ENCODE results near the gene CYP4F8. TPM values are rescaled to one million over a fixed set of nuclear protein-coding genes. Genes with fewer than 3 reads are reported as not detected.
A peak's percentile ranks its signal among the peaks of the same experiment; 100 is the strongest.
"Not testable (repeated sequence)": the region's sequence is repeated elsewhere in the genome, so short reads cannot be mapped to it uniquely, and the experiment has no call there.

CYP4F8 gene
- not detected for total RNA-seq

- ATAC-seq: no peak
- DNase-seq (ENCODE audit: low spot score): no peak
Observed at GRCh38 chr19:15614507-15615379, at the start of gene CYP4F8. CYP4F8 (plus strand) TSS chr19:15615218; CDS start chr19:15615617, 399 bp downstream.

- ATAC-seq (no peak), DNase-seq (ENCODE audit: low spot score) (no peak)
Observed at GRCh38 chr19:15570420-15570819, 44.6 kb upstream of the CYP4F8 start.

GRCh38 chr19:15575406-15575805 is 39.6 kb upstream of the CYP4F8 start:
- no peak for ATAC-seq
- peak; percentile 10 for DNase-seq (ENCODE audit: low spot score)

- DNase-seq (ENCODE audit: low spot score): peak; percentile 22
- no peak for ATAC-seq
Observed at GRCh38 chr19:15576526-15577156, 38.4 kb upstream of the CYP4F8 start.

- peak; percentile 33 for DNase-seq (ENCODE audit: low spot score)
- no peak for ATAC-seq
Observed at GRCh38 chr19:15577184-15577771, 37.7 kb upstream of the CYP4F8 start.

- ATAC-seq: no peak
Observed at GRCh38 chr19:15583346-15583745, 31.7 kb upstream of the CYP4F8 start.

GRCh38 chr19:15584095-15584494 is 30.9 kb upstream of the CYP4F8 start:
- ATAC-seq (no peak), DNase-seq (ENCODE audit: low spot score) (peak; percentile 36)

More at GRCh38 chr19:15583346-15583745, 31.7 kb upstream of the CYP4F8 start:
- DNase-seq (ENCODE audit: low spot score): peak; percentile 35

GRCh38 chr19:15584541-15585115 is 30.4 kb upstream of the CYP4F8 start:
- ATAC-seq (peak; percentile 98), DNase-seq (ENCODE audit: low spot score) (peak; percentile 74)

- ATAC-seq (peak; percentile 12), DNase-seq (ENCODE audit: low spot score) (peak; percentile 62)
Observed at GRCh38 chr19:15587663-15588062, 27.4 kb upstream of the CYP4F8 start.

GRCh38 chr19:15588265-15588664 is 26.8 kb upstream of the CYP4F8 start:
- peak; percentile 28 for DNase-seq (ENCODE audit: low spot score)
- ATAC-seq: no peak

GRCh38 chr19:15589760-15590451 is 25.1 kb upstream of the CYP4F8 start:
- peak; percentile 27 for DNase-seq (ENCODE audit: low spot score)

GRCh38 chr19:15591796-15592195 is 23.2 kb upstream of the CYP4F8 start:
- DNase-seq (ENCODE audit: low spot score) (peak; percentile 40), ATAC-seq (no peak)

More at GRCh38 chr19:15589760-15590451, 25.1 kb upstream of the CYP4F8 start:
- no peak for ATAC-seq

- not testable (repeated sequence) for DNase-seq (ENCODE audit: low spot score); ATAC-seq
Observed at GRCh38 chr19:15592506-15592905, 22.5 kb upstream of the CYP4F8 start.

- peak; percentile 16 for DNase-seq (ENCODE audit: low spot score)
Observed at GRCh38 chr19:15593766-15594165, 21.3 kb upstream of the CYP4F8 start.

GRCh38 chr19:15595069-15595468 is 19.9 kb upstream of the CYP4F8 start:
- DNase-seq (ENCODE audit: low spot score) (peak; percentile 18), ATAC-seq (no peak)

More at GRCh38 chr19:15593766-15594165, 21.3 kb upstream of the CYP4F8 start:
- not testable (repeated sequence) for ATAC-seq

- not testable (repeated sequence) for DNase-seq (ENCODE audit: low spot score); ATAC-seq
Observed at GRCh38 chr19:15607978-15608925, 6.8 kb upstream of the CYP4F8 start.

- ATAC-seq: no peak
- no peak for DNase-seq (ENCODE audit: low spot score)
Observed at GRCh38 chr19:15609261-15609660, 5.8 kb upstream of the CYP4F8 start.

- no peak for DNase-seq (ENCODE audit: low spot score)
- ATAC-seq: no peak
Observed at GRCh38 chr19:15612342-15612741, 2.7 kb upstream of the CYP4F8 start.

- no peak for DNase-seq (ENCODE audit: low spot score)
- no peak for ATAC-seq
Observed at GRCh38 chr19:15613338-15613737, 1.7 kb upstream of the CYP4F8 start.

Data from left lobe of liver (tissue), 2 donors.